ENCODE measurements around the gene KCNH6. TPM values are rescaled to one million over a fixed set of nuclear protein-coding genes. Genes with fewer than 3 reads are reported as not detected.
A peak's percentile ranks its signal among the peaks of the same experiment; 100 is the strongest.

Gene KCNH6
- polyA plus RNA-seq, 1 of the 3 experiments (the other 2 are of a cell fraction): 0.15 TPM

DNA sequence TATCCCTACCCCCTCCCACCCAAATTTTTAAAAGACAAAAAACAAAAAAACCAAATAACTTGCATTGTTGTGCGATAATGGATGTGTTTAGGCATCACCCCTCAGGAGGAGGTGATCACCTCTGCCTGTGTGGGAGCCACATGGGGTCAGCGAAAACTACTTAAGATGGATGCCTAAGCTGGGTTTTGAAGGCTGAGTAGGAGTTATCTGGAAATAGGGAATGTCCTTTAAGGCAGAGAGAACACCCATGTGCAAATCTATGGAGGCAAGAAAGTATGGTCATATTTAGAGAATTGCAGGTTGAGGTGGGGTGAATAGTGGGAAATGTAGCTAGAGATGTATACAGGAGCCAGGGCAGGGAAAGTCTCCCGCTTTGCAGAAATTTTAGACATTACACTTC, 72.0 kb downstream of the KCNH6 start:
- Histone ChIP-seq H3K4me3 (ENCODE audit: low read depth in 2 of 2, low read length in 1 of 2) (no peak overlapping the region), H3K4me1 (ENCODE audit: control insufficient read depth in 1 of 2, insufficient read depth in 2 of 2, low read depth in 1 of 2, low read length in 1 of 2) (peaks cover 0 to 3% of the 10 kb centered on the region in 2 experiments; a peak in 2 of 4 replicates), H3K27ac (ENCODE audit: low read depth in 2 of 2, low read length in 1 of 2) (no peak overlapping the region), H2AFZ (ENCODE audit: low read depth) (no peak overlapping the region), H3K9me2 (no peaks in the 10 kb centered on the region), H3K9me3 (no peaks in the 10 kb centered on the region), H3K4me2 (no peak overlapping the region), H4K20me1 (ENCODE audit: insufficient read depth) (no peaks in the 10 kb centered on the region), H3K27me3 (ENCODE audit: insufficient read depth) (no peaks in the 10 kb centered on the region), H3K36me3 (replicated peaks in 1 of 2; ENCODE audit: control insufficient read depth in 1 of 2, insufficient read depth in 2 of 2, low read length in 1 of 2) (peaks cover 24 to 40% of the 10 kb centered on the region in 2 experiments), H3K79me2 (ENCODE audit: insufficient read depth) (peaks cover 3% of the 10 kb centered on the region; the same call in 1 of the 2 replicates), H3F3A (replicated peaks; ENCODE audit: insufficient read depth) (peaks cover 15% of the 10 kb centered on the region), H3K9ac (no peak overlapping the region)
- TF ChIP-seq POLR2AphosphoS5 (IDR thresholded peaks at IDR 0.05; ENCODE audit: low read depth, low read length): peak; percentile 7; the same call in 1 of the 2 replicates
- TF ChIP-seq RFX5 (IDR thresholded peaks at IDR 0.05; ENCODE audit: low read length): no peak
- WGBS (ENCODE audit: low lambda C conversion rate): 95% methylated on average over 3 of the region's 3 CpGs
- ChIA-PET POLR2A (interaction anchor here (0.6 kb wide), 1 partner anchor 12 kb away, joined by 3 read pairs; no protein-coding TSS in a partner anchor), CTCF (interaction anchor here (0.6 to 3.8 kb wide), 5 partner anchors 17 to 156 kb away, joined by 3 to 28 read pairs (median 4); no protein-coding TSS in a partner anchor)
- no peak for DNase-seq

Small RNAs within 50 kb of the gene (small RNA-seq; reads per million reads assigned to genes)
- gene RNU6-288P: 0 reads per million in 7 experiments

Other genes with a start within 250 kb of the KCNH6 start
- 28.3 and 38.6 TPM in 2 replicates for gene CYB561, start 77.1 kb upstream of the KCNH6 start, polyA plus RNA-seq (2012; rRNA removed)
- gene ACE, start 46.3 kb upstream of the KCNH6 start, polyA plus RNA-seq (2012; rRNA removed): 6.3 and 12.1 TPM in 2 replicates
- 54.6 and 63.5 TPM in 2 replicates for gene DCAF7, start 27.1 kb downstream of the KCNH6 start, polyA plus RNA-seq (2012; rRNA removed)
- 32.7 and 37.9 TPM in 2 replicates for gene TACO1, start 77.5 kb downstream of the KCNH6 start, polyA plus RNA-seq (2012; rRNA removed)
- gene MAP3K3, start 99.1 kb downstream of the KCNH6 start, polyA plus RNA-seq (2012; rRNA removed): 25.3 and 26.5 TPM in 2 replicates
- gene LIMD2, start 176.8 kb downstream of the KCNH6 start, polyA plus RNA-seq (2012; rRNA removed): 75.1 and 78.0 TPM in 2 replicates
- gene STRADA, start 218.4 kb downstream of the KCNH6 start, polyA plus RNA-seq (2012; rRNA removed): 37.3 and 45.0 TPM in 2 replicates

All from SK-N-SH (cell line).